HG03039 (cell line): ENCODE data around the gene NR0B1.

ENCODE experiments used
- ATAC-seq: cut with Tn5 transposase; IDR thresholded peaks from one replicate; pipeline ENCODE4 v1.9.1; 2021; ENCODE audit warnings: mild to moderate bottlenecking, moderate library complexity; ENCODE audit not compliant: unreplicated experiment

The NR0B1 gene, protein sequence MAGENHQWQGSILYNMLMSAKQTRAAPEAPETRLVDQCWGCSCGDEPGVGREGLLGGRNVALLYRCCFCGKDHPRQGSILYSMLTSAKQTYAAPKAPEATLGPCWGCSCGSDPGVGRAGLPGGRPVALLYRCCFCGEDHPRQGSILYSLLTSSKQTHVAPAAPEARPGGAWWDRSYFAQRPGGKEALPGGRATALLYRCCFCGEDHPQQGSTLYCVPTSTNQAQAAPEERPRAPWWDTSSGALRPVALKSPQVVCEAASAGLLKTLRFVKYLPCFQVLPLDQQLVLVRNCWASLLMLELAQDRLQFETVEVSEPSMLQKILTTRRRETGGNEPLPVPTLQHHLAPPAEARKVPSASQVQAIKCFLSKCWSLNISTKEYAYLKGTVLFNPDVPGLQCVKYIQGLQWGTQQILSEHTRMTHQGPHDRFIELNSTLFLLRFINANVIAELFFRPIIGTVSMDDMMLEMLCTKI

DNA sequence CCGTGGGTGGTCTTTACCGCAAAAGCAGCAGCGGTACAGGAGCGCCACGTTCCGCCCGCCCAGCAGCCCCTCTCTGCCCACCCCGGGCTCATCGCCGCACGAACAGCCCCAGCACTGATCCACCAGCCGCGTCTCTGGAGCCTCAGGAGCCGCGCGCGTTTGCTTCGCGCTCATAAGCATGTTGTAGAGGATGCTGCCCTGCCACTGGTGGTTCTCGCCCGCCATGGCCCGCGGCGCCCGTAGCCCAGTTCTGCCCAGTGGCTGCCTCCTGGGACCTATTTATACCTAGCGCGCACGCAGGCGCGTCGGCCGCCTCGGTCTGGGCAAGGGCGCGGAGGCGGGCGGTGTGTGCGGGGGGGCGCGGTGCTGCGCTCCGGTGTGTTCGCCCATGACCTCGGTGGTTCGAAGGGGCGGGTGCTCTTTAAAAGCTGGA is at the start of gene NR0B1:
TSS of gene NR0B1 (minus strand) at position 252 of the 433 bp plus-strand sequence. CDS start at position 225, 27 bp downstream.
- ATAC-seq: no peak

- ATAC-seq: no peak
Observed at GRCh38 chrX:30349946-30350345, 40.8 kb upstream of the NR0B1 start.

DNA sequence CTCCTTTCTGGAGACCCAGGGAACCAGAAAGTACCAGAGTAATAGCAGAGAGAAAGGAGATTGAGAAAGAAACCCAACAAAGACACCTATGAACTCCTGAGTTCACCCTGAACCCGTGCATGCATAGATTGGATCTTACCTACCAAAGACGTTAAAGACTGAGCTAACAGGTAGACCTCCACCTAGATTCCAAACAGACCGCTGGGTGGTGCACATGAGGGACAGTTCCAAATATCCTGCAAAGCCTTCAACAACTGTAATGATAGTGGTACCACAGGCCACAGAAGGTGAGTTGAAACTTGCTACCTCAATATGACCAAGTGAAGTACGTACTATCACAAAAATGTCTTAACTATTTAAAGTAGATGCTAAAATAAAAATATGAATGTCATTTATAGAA is 34.0 kb upstream of the NR0B1 start:
- ATAC-seq: no peak

DNA sequence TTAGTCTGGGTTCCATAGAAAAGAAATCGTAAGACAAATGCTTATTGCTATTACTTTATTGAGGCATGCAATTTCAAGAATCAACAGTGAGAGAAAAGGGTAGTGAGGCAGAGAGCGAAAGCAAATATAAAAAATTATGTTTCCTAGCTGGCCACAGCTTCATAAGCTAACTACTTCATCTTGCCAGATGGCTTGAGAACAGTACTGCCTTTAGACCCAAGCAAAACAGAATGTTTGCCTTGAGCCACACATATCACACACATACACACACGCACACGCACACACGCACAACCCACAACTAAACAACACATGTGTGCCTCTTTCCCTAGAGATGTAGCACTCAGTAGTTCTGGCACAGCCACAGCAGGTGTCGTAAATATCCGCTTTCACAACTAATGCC is 31.6 kb upstream of the NR0B1 start:
- no peak for ATAC-seq

DNA sequence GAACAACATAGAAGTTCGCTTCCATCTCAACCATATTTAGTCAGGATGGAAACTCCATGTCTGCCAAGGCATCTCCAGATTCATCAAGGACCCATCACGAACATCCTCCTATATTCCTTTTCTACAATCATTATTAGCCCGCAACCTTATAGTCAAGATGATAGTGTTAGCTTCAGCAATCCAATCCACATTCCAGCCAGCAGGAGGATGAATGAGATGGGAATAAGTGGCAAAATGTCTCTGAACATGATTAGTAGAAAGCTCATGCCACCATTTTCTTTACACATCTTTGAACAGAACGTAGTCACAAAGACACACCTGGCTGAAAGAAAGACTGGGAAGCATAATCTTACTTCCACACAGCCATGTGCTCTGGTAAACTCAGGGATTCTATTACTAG is 18.6 kb upstream of the NR0B1 start:
- ATAC-seq: no peak

GRCh38 chrX:30317308-30317707 is 8.1 kb upstream of the NR0B1 start:
- no peak for ATAC-seq

DNA sequence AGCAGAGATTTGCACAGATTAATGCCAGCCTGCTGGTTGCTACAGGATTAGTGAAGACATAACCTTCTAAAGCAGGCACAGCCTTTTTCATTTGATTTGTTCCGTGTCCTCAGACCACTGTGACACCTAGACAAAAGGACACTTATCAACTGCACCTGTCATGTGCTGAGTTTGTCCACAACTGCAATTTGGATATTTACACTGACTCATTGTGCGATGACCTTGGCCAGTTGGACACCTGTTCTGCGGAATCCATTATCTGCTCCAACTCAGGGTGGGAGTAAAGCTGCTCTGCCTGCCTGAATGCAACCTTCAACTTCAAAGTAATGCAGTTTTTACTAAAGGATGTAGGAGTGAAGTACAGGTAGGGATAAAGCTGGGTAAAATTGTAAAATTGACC is 4.1 kb upstream of the NR0B1 start:
- ATAC-seq: no peak

- ATAC-seq: no peak
Observed at GRCh38 chrX:30312858-30313257, 3.7 kb upstream of the NR0B1 start.

DNA sequence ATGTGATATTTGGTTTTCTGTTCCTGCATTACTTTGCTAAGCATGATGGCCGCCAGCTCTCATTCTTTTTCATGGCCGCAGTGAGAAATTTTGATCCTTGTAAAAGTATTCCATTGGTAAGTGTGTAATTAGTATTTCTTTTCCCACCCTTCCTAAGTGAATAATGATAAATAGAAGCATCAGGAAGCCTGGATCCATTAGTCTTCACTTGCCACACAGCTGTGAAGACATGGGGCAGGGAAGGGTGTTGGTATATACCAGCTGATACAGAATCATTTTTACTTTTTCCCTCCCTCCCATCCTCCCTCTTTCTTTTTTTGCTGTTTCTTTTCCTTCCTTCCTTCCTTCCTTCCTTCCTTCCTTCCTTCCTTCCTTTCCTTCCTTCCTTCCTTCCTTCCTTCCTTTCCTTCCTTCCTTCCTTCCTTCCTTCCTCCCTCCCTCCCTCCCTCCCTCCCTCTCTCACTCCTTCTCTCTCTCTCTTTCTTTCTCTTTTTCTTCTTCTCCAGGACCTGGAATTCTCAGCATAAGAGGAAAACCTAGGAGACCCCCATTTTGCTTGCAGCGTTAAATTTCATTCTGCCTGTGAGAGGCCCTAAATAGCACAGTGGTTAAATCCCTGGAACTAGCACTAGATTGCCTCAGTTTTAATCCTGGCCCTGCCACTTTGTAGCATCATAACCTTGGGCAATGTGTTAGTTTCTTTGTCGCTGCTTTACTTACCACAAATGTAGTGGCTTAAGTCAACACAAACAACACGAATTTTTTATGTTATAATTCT is 1.4 kb upstream of the NR0B1 start:
- ATAC-seq: no peak

DNA sequence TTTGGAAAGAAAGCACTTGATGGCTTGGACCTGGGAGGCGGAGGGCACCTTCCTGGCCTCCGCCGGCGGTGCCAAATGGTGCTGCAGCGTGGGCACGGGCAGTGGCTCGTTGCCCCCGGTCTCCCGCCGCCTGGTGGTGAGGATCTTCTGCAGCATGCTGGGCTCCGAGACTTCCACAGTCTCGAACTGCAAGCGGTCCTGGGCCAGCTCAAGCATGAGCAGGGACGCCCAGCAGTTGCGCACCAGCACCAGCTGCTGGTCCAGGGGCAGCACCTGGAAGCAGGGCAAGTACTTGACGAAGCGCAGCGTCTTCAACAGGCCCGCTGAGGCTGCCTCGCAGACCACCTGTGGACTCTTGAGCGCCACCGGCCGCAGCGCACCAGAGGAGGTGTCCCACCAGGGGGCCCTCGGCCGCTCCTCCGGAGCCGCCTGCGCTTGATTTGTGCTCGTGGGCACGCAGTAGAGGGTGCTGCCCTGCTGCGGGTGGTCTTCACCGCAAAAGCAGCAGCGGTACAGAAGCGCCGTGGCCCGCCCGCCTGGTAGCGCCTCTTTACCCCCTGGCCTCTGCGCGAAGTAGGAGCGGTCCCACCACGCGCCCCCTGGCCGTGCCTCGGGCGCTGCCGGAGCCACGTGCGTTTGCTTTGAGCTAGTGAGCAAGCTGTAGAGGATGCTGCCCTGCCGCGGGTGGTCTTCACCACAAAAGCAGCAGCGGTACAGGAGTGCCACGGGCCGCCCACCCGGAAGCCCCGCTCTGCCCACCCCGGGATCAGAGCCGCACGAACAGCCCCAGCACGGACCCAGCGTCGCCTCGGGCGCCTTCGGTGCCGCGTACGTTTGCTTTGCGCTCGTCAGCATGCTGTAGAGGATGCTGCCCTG is 689 bp downstream of the NR0B1 start:
- no peak for ATAC-seq

GRCh38 chrX:30307466-30307865 is 1.7 kb downstream of the NR0B1 start:
- no peak for ATAC-seq

- no peak for ATAC-seq
Observed at GRCh38 chrX:30304866-30305265, 4.3 kb downstream of the NR0B1 start.

GRCh38 chrX:30302956-30303355 is 6.2 kb downstream of the NR0B1 start:
- no peak for ATAC-seq

DNA sequence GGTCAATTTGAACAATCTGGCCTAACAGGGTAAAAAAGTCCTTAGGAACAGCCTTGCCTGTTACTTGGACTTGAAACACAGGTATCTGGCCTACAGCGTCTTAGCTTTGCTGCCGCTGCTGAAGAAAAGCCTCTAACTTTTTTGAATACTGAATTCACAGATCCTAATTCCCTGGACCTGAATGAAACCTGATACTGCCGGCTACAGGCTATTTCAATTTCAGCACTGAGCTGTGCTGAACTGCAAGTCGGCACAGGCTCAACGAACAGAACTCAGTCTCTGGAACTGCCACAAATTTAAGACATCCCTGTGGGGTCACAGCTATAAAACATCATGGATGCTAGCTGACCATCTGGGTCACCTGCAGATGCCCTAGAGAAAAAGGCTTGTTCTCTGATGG is 7.2 kb downstream of the NR0B1 start:
- no peak for ATAC-seq

DNA sequence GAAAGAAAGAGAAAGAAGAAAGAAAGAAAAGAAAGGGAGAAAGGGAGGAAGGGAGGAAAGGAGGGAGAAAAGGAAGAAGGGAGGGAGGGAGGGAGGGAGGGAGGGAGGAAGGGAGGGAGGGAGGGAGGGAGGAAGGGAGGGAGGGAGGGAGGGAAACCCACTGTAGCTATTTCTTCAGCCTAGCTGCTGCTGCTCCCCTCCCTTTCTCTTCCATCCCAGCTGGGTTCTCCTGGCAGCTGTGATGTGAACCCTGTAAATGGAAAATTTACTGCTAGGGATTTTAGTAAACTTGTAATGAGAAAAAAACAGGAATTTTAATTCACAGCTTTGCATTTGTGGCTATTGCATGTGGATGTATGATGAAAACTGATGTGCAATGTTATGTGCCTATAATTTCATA is 8.0 kb downstream of the NR0B1 start:
- ATAC-seq: no peak

DNA sequence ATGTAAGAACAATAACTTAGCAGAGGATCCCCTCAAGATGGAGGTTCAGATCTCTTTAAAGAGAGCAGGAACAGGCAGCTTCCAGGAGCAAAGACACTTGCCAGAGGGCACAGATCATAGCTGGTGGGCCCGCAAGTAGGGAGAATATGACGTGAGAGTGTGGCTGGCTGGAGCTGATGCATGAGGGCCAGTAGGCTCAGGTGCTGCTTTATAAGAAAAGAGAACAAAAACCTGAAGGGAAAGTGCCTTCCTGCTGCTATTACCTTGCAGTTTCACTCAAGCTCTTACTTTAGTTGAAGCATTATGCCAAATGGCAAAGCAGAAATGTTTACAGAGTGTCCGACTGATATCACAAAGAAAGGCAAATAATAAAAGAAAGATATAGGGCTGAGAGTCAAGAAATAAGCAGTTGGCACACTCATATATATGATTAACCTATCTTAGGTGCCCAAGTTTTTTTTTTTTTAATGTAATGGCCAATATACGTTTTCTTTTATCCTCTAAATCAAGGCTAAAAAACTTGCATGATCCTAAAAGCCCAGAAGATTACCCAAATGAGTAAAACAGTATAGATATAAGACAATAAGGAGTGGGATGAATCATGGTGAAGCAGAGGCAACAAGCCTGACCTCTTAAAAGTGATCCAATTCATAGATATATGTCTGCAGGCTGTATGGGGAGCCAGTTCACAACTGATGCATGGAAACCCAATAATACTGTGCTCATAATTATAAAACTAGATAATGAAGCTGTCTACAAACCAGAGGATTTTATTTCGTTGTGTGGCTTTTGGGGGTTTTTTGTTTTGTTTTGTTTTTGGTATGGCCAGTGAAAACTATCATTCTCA is 12.6 kb downstream of the NR0B1 start:
- no peak for ATAC-seq

DNA sequence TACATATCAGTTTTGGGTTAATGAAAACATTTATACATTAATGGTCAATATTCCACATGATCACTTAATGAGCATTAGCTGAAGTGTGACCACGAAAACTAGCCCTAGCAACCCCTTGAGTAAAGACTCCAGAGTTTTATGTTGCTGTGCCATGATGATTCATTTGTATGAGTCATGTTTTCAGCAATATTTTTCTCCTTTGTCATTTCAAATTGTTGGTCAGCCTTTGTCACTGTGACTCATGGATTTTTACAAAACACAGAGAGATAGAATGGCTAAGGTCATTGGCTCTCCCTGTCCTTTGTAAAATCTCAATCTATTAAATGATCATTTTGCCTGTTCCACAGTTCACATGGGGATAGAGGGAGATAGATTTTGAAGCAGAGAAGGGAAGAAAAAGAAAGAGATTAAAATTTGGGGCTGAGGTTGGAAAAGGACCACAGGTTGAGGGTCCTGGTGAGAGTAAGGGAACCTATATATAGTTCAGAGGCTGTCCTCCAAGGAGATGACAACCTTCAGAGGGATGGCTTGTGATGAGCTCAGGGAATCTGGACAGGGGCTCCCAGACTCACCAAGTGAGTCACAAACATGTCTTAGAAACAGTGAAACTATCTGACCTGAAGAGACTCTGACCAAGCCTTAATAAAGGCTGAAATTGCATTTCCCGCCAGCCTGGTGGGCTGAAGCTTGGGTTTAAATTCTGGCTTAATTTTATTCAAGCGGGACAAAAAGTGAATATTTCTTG is 25.6 kb downstream of the NR0B1 start:
- no peak for ATAC-seq

DNA sequence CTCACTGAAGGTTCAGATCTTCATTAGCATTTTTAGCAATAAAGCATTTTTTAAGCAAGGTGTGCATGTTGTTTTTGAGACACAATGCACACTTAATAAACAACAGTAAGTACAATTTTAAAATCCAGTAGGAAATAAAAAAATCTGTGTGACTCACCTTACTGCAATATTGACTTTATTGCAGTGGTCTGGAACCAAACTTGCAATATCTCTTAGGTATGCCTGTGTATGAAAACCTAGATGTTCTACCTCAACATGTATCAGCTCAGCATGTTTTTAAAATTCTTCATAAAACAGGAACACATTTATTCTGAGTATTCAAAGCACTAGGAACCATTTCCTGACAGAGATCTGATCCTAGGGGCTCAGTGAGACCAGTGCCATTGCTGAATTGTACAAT is 26.7 kb downstream of the NR0B1 start:
- no peak for ATAC-seq

- ATAC-seq: no peak
Observed at GRCh38 chrX:30280428-30280827, 28.8 kb downstream of the NR0B1 start.

DNA sequence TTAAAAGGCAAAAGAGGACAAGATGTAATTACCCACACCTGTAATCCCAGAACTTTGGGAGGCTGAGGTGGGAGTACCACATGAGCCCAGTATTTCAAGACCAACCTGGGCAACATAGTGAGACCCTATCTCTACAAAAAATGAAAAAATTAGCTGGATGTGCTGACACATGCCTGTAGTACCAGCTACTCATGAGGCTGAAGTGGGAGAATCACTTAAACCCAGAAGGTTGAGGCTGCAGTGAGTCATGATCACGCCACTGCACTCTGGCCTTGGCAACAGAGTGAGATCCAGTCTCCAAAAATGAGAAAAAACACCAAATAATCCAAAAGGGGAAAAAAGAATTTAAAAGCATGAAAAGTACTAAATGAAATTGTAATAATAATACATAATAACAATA is 30.8 kb downstream of the NR0B1 start:
- no peak for ATAC-seq
